Measurements from ENCODE around the gene CPSF6. TPM values are rescaled to one million over a fixed set of nuclear protein-coding genes. Genes with fewer than 3 reads are reported as not detected.

The CPSF6 gene
- total and polyA plus RNA-seq, 2 donors (not counting 3 experiments of a cell fraction or from before 2014, with no cell fraction given), result 55.8 to 91.7 TPM

GRCh38 chr12:69252033-69252432 lies 12.7 kb downstream of the CPSF6 start:
- TF ChIP-seq POLR2AphosphoS5 (IDR thresholded peaks at IDR 0.05; ENCODE audit: insufficient read depth, low read depth, low read length) (no peak), MYC (IDR thresholded peaks at IDR 0.05; ENCODE audit: low read depth, low read length) (no peak), GATA2 (IDR thresholded peaks at IDR 0.05; ENCODE audit: insufficient read depth, insufficient read length, low read depth, low read length) (no peak), POLR2A (IDR thresholded peaks at IDR 0.05; ENCODE audit: low read depth, low read length) (no peak), JUN (IDR thresholded peaks at IDR 0.05; ENCODE audit: borderline replicate concordance, insufficient read depth, insufficient read length, low read depth) (no peak), FOS (IDR thresholded peaks at IDR 0.05; ENCODE audit: borderline replicate concordance, insufficient read depth, low read length) (no peak), MAX (IDR thresholded peaks at IDR 0.05; ENCODE audit: insufficient read depth, insufficient read length) (no peak), EZH2 (IDR thresholded peaks at IDR 0.05; ENCODE audit: borderline replicate concordance, low read depth, low read length, severe bottlenecking) (no peak)
- TF ChIP-seq, protein P1, sequence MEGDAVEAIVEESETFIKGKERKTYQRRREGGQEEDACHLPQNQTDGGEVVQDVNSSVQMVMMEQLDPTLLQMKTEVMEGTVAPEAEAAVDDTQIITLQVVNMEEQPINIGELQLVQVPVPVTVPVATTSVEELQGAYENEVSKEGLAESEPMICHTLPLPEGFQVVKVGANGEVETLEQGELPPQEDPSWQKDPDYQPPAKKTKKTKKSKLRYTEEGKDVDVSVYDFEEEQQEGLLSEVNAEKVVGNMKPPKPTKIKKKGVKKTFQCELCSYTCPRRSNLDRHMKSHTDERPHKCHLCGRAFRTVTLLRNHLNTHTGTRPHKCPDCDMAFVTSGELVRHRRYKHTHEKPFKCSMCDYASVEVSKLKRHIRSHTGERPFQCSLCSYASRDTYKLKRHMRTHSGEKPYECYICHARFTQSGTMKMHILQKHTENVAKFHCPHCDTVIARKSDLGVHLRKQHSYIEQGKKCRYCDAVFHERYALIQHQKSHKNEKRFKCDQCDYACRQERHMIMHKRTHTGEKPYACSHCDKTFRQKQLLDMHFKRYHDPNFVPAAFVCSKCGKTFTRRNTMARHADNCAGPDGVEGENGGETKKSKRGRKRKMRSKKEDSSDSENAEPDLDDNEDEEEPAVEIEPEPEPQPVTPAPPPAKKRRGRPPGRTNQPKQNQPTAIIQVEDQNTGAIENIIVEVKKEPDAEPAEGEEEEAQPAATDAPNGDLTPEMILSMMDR (IDR thresholded peaks at IDR 0.05; ENCODE audit: extremely low read depth in 1 of 2, insufficient read depth in 1 of 2, low read depth in 1 of 2, low read length in 2 of 2), result no peak
- Histone ChIP-seq H3K79me2 (ENCODE audit: control insufficient read depth, insufficient read depth, low read length) (peaks cover 75% of the 10 kb centered on the region), H4K20me1 (replicated peaks; ENCODE audit: control insufficient read depth, extremely low read depth, insufficient read depth, low read length) (peaks cover 6% of the 10 kb centered on the region), H2AFZ (ENCODE audit: low read depth, low read length) (no peak overlapping the region), H3K36me3 (ENCODE audit: control insufficient read depth in 2 of 2, extremely low read depth in 1 of 2, insufficient read depth in 2 of 2, low read length in 2 of 2) (peaks cover 0 to 10% of the 10 kb centered on the region in 2 experiments), H3K27me3 (ENCODE audit: control insufficient read depth in 2 of 2, insufficient read depth in 2 of 2, low read length in 2 of 2) (no peaks in the 10 kb centered on the region), H3K27ac (ENCODE audit: insufficient read depth, low read depth, low read length) (peak overlapping the region; percentile 13), H3K9ac (replicated peaks; ENCODE audit: extremely low read depth, insufficient read depth, low read length) (no peak overlapping the region), H3K9me1 (replicated peaks; ENCODE audit: control insufficient read depth, extremely low read depth, insufficient read depth, low read length) (no peaks in the 10 kb centered on the region), H3K4me1 (ENCODE audit: control insufficient read depth, extremely low read depth, insufficient read depth, low read length) (peaks cover 5% of the 10 kb centered on the region), H3K4me2 (ENCODE audit: insufficient read depth, low read length) (no peak overlapping the region), H3K4me3 (replicated peaks in 1 of 3; ENCODE audit: insufficient read depth in 1 of 3, low read depth in 1 of 3, low read length in 3 of 3) (no peak overlapping the region), H3K9me3 (replicated peaks; ENCODE audit: control insufficient read depth, insufficient read depth, low read length) (no peaks in the 10 kb centered on the region)
- BruUV-seq (replicated peaks), result no TSS peak
- POLR2A ChIA-PET, result no interaction called here
- intact Hi-C loops (cut with micrococcal nuclease), result no loop called here
- dilution Hi-C loops (cut with MboI; ENCODE audit: extremely low pct_ligation_motif_present, low sequenced_read_pairs), result no loop called here
- CTCF ChIA-PET, result interaction anchor here (0.9 to 3.9 kb wide), 5 partner anchors 10 to 394 kb away, joined by 3 to 75 read pairs (median 9); no protein-coding TSS in a partner anchor
- DNase-seq (ENCODE audit: low read depth, low spot score) (no peak), FAIRE-seq (no peak)

All from endothelial cell of umbilical vein (primary cell).